ENCODE data around the gene TAAR2. TPM values are rescaled to one million over a fixed set of nuclear protein-coding genes. Genes with fewer than 3 reads are reported as not detected.
"Not testable (repeated sequence)": the region's sequence is repeated elsewhere in the genome, so short reads cannot be mapped to it uniquely, and the experiment has no call there.

The TAAR2 gene
- total RNA-seq, 1 donor from 2014 or later, result not detected

DNA sequence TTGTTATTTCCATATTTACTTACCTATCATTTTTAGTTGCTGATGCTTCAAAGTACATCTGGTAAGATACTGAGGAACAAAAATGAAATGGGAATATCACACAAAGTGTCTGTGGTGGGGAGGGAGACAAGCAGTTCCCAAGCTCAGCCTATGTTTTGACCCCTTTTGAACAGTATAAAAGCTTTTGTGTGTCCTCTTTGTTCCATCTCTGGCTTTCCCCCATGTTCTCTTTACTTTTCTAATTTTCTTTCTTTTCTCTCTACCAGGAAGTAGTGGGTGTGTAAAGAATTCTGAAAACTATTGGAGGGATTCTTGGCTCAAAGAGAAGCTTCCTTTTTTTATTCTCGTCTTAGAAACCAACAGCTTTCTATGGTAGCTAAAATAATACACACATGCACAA lies 7.4 kb downstream of the TAAR2 start:
- Histone ChIP-seq H3K9me3 (ENCODE audit: control insufficient read depth in 3 of 3, low read length in 3 of 3) (no peaks in the 10 kb centered on the region), H3K27me3 (ENCODE audit: control insufficient read depth in 3 of 3, insufficient read depth in 3 of 3, low read length in 3 of 3) (peaks cover 0 to 3% (median 0%) of the 10 kb centered on the region in 3 donors), H3K4me3 (ENCODE audit: low read length in 3 of 3) (no peak overlapping the region), H3K4me1 (ENCODE audit: control insufficient read depth in 3 of 3, insufficient read depth in 3 of 3, low read length in 3 of 3) (no peaks in the 10 kb centered on the region), H3K27ac (ENCODE audit: low read depth, low read length) (no peak overlapping the region), H3K9ac (ENCODE audit: low read depth in 1 of 3, low read length in 3 of 3) (no peak overlapping the region), H3K36me3 (ENCODE audit: control insufficient read depth in 3 of 3, insufficient read depth in 3 of 3, low read length in 3 of 3) (no peaks in the 10 kb centered on the region)

DNA sequence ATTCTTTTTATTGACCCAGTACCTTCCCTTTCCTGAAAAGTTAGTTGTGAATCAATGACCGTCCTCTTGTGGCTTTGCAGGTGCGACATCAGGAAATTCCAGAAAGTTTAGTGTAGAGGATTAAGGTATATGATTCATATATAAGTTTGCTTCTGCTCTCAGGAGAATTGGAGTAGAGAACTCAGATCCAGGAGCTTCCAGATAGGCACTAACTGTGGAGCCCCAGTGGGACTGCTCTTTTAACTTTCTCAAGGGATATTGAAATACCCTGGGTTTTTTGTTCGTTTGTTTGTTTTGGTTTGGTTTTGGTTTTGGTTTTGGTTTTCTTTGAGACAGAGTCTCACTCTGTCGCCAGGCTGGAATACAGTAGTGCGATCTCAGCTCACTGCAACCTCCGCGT lies 9.5 kb downstream of the TAAR2 start:
- H3K36me3 ChIP-seq (ENCODE audit: control insufficient read depth in 3 of 3, insufficient read depth in 3 of 3, low read length in 3 of 3), result no peaks in the 10 kb centered on the region
- no peak overlapping the region for H3K4me3 ChIP-seq (ENCODE audit: low read length in 3 of 3)
- H3K9ac ChIP-seq (ENCODE audit: low read depth in 1 of 3, low read length in 3 of 3), result no peak overlapping the region
- peaks cover 0 to 3% (median 0%) of the 10 kb centered on the region in 3 donors for H3K27me3 ChIP-seq (ENCODE audit: control insufficient read depth in 3 of 3, insufficient read depth in 3 of 3, low read length in 3 of 3)
- no peaks in the 10 kb centered on the region for H3K4me1 ChIP-seq (ENCODE audit: control insufficient read depth in 3 of 3, insufficient read depth in 3 of 3, low read length in 3 of 3)
- no peak overlapping the region for H3K27ac ChIP-seq (ENCODE audit: low read depth, low read length)
- H3K9me3 ChIP-seq (ENCODE audit: control insufficient read depth in 3 of 3, low read length in 3 of 3), result no peaks in the 10 kb centered on the region

DNA sequence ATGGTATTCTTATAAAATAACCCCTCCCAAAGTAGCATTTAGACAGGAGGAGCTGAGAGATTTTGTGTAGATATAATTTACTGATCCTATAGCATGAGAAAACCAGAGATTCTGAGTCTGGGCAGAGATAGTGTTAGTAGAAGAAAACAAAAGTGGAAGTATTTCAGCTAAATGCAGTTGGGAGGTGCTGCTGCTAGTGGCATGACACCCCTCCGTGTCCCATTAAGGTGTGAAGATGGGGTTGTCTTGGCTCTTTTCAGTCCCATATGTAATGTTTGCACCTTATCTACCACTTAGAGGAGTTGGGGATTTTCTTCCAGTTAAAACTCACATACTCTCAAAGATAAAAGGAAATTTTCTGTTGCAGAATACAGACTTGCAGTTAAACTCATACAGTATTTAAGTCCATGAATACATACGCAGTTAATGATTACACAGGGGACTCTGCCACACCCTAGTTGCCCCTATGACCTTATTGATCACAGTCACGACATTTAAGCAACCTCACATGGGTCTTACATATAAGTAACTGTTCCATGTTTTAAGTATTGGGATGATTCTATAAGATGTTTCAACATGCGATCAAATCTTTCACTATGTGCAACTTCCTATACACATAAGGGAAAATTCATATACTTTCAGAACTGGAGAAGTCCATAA lies 11.5 kb downstream of the TAAR2 start:
- Histone ChIP-seq H3K9ac (ENCODE audit: low read depth in 1 of 3, low read length in 3 of 3) (no peak overlapping the region), H3K36me3 (ENCODE audit: control insufficient read depth in 3 of 3, insufficient read depth in 3 of 3, low read length in 3 of 3) (no peaks in the 10 kb centered on the region), H3K27me3 (ENCODE audit: control insufficient read depth in 3 of 3, insufficient read depth in 3 of 3, low read length in 3 of 3) (peaks cover 0 to 3% (median 0%) of the 10 kb centered on the region in 3 donors), H3K4me3 (ENCODE audit: low read length in 3 of 3) (no peak overlapping the region), H3K9me3 (ENCODE audit: control insufficient read depth in 3 of 3, low read length in 3 of 3) (no peaks in the 10 kb centered on the region), H3K27ac (ENCODE audit: low read depth, low read length) (no peak overlapping the region), H3K4me1 (ENCODE audit: control insufficient read depth in 3 of 3, insufficient read depth in 3 of 3, low read length in 3 of 3) (no peaks in the 10 kb centered on the region)

DNA sequence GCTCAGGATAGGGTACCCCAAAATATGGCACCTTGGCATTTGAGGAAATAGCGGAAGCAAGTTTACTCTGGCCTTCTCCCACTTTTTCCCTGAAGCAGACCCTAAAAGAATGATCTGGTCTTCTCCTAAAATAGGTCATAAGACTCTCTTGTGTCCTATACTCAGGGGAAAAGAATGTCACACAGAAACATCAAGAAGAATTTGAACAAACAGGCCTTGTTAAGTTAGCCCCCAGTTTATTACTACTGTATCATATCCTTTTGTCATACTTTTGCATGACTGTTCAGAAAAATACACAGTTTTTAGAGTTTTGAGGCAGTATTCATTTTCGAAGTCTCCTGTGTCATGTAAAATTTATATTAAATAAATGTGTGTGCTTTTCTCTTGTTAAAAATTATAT lies 12.5 kb downstream of the TAAR2 start:
- Histone ChIP-seq H3K27me3 (ENCODE audit: control insufficient read depth in 3 of 3, insufficient read depth in 3 of 3, low read length in 3 of 3) (no peaks in the 10 kb centered on the region), H3K9me3 (ENCODE audit: control insufficient read depth in 3 of 3, low read length in 3 of 3) (no peaks in the 10 kb centered on the region), H3K4me3 (ENCODE audit: low read length in 3 of 3) (no peak overlapping the region), H3K9ac (ENCODE audit: low read depth in 1 of 3, low read length in 3 of 3) (no peak overlapping the region), H3K27ac (ENCODE audit: low read depth, low read length) (no peak overlapping the region), H3K4me1 (ENCODE audit: control insufficient read depth in 3 of 3, insufficient read depth in 3 of 3, low read length in 3 of 3) (no peaks in the 10 kb centered on the region), H3K36me3 (ENCODE audit: control insufficient read depth in 3 of 3, insufficient read depth in 3 of 3, low read length in 3 of 3) (no peaks in the 10 kb centered on the region)

DNA sequence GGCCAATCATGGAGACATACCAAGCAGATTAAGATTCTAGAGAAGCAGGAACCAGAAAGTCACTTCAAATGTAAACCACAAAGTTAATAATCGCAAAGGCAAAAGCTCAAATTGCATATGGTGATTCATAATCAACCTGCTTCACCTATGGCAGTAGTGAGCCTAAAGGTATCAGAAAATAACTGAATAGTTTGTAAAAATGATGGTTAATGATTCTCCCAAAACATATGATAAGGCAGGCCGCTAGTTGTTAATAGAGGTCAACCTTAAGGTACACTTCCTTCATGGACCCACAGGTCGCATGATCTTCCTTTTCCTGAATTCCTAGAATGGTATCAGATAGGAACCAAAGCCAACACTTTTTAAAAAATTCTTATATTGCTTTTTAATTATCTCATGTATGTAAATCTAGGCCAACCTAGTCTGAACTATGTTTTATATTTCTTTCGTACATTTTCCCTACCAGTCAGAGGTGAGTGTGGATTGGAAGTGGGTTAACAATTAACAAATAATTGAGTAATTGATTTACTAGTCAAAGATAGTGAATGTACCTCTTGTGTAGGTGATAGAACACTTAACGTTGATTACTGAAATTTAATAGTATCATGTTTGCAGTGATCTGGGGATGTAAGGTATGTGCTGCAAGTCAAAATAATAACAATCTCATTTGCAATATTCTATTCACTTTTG lies 16.4 kb downstream of the TAAR2 start:
- Histone ChIP-seq H3K4me3 (ENCODE audit: low read length in 3 of 3) (no peak overlapping the region), H3K9me3 (ENCODE audit: control insufficient read depth in 3 of 3, low read length in 3 of 3) (no peaks in the 10 kb centered on the region), H3K27ac (ENCODE audit: low read depth, low read length) (no peak overlapping the region), H3K27me3 (ENCODE audit: control insufficient read depth in 3 of 3, insufficient read depth in 3 of 3, low read length in 3 of 3) (no peaks in the 10 kb centered on the region), H3K36me3 (ENCODE audit: control insufficient read depth in 3 of 3, insufficient read depth in 3 of 3, low read length in 3 of 3) (no peaks in the 10 kb centered on the region), H3K4me1 (ENCODE audit: control insufficient read depth in 3 of 3, insufficient read depth in 3 of 3, low read length in 3 of 3) (no peaks in the 10 kb centered on the region), H3K9ac (ENCODE audit: low read depth in 1 of 3, low read length in 3 of 3) (no peak overlapping the region)

DNA sequence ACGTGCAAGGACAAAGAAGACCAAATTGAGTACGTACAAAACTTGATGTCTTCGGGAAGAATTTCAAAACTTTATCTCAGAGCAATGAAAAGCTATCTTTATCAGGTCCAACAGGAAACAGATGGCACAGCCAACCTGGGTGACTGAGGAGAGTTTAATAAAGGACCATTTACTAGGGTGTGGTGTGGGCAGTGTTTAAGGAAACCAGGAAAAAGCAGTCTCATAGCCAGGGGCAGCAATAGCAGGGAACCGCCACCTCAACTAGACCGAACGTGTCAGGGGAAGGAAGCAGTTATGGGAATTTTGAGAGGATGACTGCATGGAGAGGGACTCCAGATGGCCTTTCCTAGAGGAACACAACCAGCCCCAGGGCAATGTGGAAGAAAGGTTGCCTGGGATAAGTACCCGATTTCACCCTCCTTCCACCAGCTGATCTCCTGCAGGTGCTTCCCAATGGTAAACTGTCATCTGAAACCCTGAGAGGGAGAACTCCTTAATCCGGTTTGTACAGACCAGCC lies 19.4 kb downstream of the TAAR2 start:
- no peak overlapping the region for H3K9ac ChIP-seq (ENCODE audit: low read depth in 1 of 3, low read length in 3 of 3)
- H3K36me3 ChIP-seq (ENCODE audit: control insufficient read depth in 3 of 3, insufficient read depth in 3 of 3, low read length in 3 of 3), result no peaks in the 10 kb centered on the region
- H3K4me3 ChIP-seq (ENCODE audit: low read length in 3 of 3), result no peak overlapping the region
- H3K9me3 ChIP-seq (ENCODE audit: control insufficient read depth in 3 of 3, low read length in 3 of 3), result no peaks in the 10 kb centered on the region
- H3K4me1 ChIP-seq (ENCODE audit: control insufficient read depth in 3 of 3, insufficient read depth in 3 of 3, low read length in 3 of 3), result no peaks in the 10 kb centered on the region
- H3K27ac ChIP-seq (ENCODE audit: low read depth, low read length), result no peak overlapping the region
- H3K27me3 ChIP-seq (ENCODE audit: control insufficient read depth in 3 of 3, insufficient read depth in 3 of 3, low read length in 3 of 3), result no peaks in the 10 kb centered on the region

DNA sequence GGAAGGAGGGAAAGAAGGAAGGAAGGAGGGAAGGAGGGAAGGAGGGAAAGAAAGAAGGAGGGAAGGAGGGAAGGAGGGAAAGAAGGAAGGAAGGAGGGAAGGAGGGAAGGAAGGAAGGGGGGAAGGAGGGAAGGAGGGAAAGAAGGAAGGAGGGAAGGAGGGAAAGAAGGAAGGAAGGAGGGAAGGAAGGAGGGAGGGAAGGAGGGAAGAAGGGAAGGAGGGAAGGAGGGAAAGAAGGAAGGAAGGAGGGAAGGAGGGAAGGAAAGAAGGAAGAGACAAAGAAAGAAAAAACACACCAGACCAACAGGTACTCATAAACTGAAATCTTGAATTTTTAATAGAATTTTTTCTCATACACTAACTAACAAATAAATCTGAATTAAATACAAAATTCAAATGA lies 23.2 kb downstream of the TAAR2 start:
- not testable (repeated sequence) for H3K9ac ChIP-seq (ENCODE audit: low read depth in 1 of 3, low read length in 3 of 3); H3K36me3 ChIP-seq (ENCODE audit: control insufficient read depth in 3 of 3, insufficient read depth in 3 of 3, low read length in 3 of 3); H3K4me1 ChIP-seq (ENCODE audit: control insufficient read depth in 3 of 3, insufficient read depth in 3 of 3, low read length in 3 of 3); H3K4me3 ChIP-seq (ENCODE audit: low read length in 3 of 3); H3K27ac ChIP-seq (ENCODE audit: low read depth, low read length); H3K27me3 ChIP-seq (ENCODE audit: control insufficient read depth in 3 of 3, insufficient read depth in 3 of 3, low read length in 3 of 3); H3K9me3 ChIP-seq (ENCODE audit: control insufficient read depth in 3 of 3, low read length in 3 of 3)

DNA sequence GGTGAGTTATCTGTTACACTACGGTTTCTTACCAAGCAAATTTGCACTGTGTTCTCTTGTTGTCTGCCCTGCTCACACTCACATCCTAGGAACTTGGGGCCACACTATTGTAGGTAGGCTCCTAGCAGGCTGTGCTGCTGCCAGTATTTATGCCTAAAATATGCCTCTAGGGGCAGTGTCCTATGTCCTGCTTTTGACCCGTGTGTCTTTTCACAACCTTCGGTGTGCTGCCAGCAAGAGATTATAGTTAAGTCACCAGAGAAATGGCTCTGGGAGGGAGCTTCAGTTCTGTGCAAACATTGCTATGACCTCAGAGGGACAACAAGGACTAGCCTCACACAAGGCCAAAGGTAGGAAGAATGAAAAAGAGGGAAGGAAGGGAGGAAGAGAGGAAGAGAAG lies 25.6 kb downstream of the TAAR2 start:
- Histone ChIP-seq H3K27ac (ENCODE audit: low read depth, low read length) (no peak overlapping the region), H3K4me1 (ENCODE audit: control insufficient read depth in 3 of 3, insufficient read depth in 3 of 3, low read length in 3 of 3) (no peaks in the 10 kb centered on the region), H3K36me3 (ENCODE audit: control insufficient read depth in 3 of 3, insufficient read depth in 3 of 3, low read length in 3 of 3) (no peaks in the 10 kb centered on the region), H3K4me3 (ENCODE audit: low read length in 3 of 3) (no peak overlapping the region), H3K27me3 (ENCODE audit: control insufficient read depth in 3 of 3, insufficient read depth in 3 of 3, low read length in 3 of 3) (no peaks in the 10 kb centered on the region), H3K9ac (ENCODE audit: low read depth in 1 of 3, low read length in 3 of 3) (no peak overlapping the region), H3K9me3 (ENCODE audit: control insufficient read depth in 3 of 3, low read length in 3 of 3) (no peaks in the 10 kb centered on the region)

DNA sequence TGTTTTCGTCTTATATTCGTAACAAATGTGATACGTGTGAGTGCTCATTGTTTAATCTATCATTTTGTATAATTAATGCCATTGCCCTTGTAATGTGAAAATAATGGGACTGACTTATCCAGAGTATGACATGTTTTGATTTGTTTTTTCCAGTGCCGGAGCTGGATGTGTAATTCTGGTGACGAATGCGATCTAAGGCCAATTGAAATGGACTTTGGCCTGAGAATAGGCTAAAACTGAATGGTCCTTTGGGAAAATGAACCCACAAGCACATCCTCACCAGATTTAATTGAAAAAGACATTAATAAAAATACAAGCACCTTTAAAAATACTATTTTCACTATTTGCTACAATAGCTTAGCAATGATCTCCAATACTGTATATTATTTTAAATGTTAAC lies 27.9 kb downstream of the TAAR2 start:
- no peaks in the 10 kb centered on the region for H3K36me3 ChIP-seq (ENCODE audit: control insufficient read depth in 3 of 3, insufficient read depth in 3 of 3, low read length in 3 of 3)
- no peak overlapping the region for H3K4me3 ChIP-seq (ENCODE audit: low read length in 3 of 3)

DNA sequence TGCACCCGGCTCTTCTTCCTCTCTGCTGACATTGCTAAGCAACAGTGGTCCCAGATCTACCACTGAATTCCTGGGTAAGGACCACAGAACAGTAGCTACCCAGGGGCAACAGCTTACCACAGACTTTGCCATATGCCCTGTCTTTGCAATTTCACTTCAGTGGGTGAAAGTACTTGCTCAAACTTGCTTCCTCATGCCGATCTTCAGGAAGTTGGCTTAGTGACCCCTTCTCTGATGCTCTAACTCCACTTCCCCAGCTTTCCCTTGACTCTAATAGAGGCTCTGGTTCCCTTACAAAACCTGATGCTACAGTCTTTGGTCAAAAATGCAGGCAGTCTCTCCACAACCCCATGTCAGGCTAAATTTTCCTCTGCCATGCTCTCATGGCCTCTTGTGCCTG lies 31.2 kb downstream of the TAAR2 start:
- H3K4me1 ChIP-seq (ENCODE audit: control insufficient read depth in 3 of 3, insufficient read depth in 3 of 3, low read length in 3 of 3), result no peaks in the 10 kb centered on the region
- no peaks in the 10 kb centered on the region for H3K9me3 ChIP-seq (ENCODE audit: control insufficient read depth in 3 of 3, low read length in 3 of 3)
- H3K36me3 ChIP-seq (ENCODE audit: control insufficient read depth in 3 of 3, insufficient read depth in 3 of 3, low read length in 3 of 3), result no peaks in the 10 kb centered on the region
- H3K27me3 ChIP-seq (ENCODE audit: control insufficient read depth in 3 of 3, insufficient read depth in 3 of 3, low read length in 3 of 3), result no peaks in the 10 kb centered on the region
- H3K9ac ChIP-seq (ENCODE audit: low read depth in 1 of 3, low read length in 3 of 3), result no peak overlapping the region
- H3K27ac ChIP-seq (ENCODE audit: low read depth, low read length), result no peak overlapping the region
- H3K4me3 ChIP-seq (ENCODE audit: low read length in 3 of 3), result no peak overlapping the region

More for the DNA sequence above, 27.9 kb downstream of the TAAR2 start:
- Histone ChIP-seq H3K9me3 (ENCODE audit: control insufficient read depth in 3 of 3, low read length in 3 of 3) (no peaks in the 10 kb centered on the region), H3K27ac (ENCODE audit: low read depth, low read length) (no peak overlapping the region), H3K9ac (ENCODE audit: low read depth in 1 of 3, low read length in 3 of 3) (no peak overlapping the region), H3K27me3 (ENCODE audit: control insufficient read depth in 3 of 3, insufficient read depth in 3 of 3, low read length in 3 of 3) (no peaks in the 10 kb centered on the region), H3K4me1 (ENCODE audit: control insufficient read depth in 3 of 3, insufficient read depth in 3 of 3, low read length in 3 of 3) (no peaks in the 10 kb centered on the region)
